H9 (cell line): ENCODE measurements around the gene CCBE1. TPM values are rescaled to one million over a fixed set of nuclear protein-coding genes. Genes with fewer than 3 reads are reported as not detected.

Experiments used
- DNase-seq: peaks from one replicate; pipeline ENCODE4 v3.0.0-alpha.2; 2017
- H2AFZ ChIP-seq: one replicate; pipeline ENCODE4 v1.6.1; 2013; ENCODE audit warnings: mild to moderate bottlenecking, low read length, control low read depth, moderate library complexity
- H2AK5ac ChIP-seq: 2 replicates; pipeline ENCODE4 v1.6.1; 2013; ENCODE audit warnings: low read length, control low read depth, mixed read lengths; ENCODE audit not compliant: insufficient read length
- H2BK120ac ChIP-seq: one replicate; pipeline ENCODE4 v1.6.1; 2013; ENCODE audit warnings: low read depth, mild to moderate bottlenecking, low read length, control low read depth, inconsistent platforms; ENCODE audit not compliant: poor library complexity, severe bottlenecking
- H2BK12ac ChIP-seq: 2 replicates; pipeline ENCODE4 v1.6.1; 2013; ENCODE audit warnings: low read length, control low read depth, mixed read lengths, low read depth; ENCODE audit not compliant: insufficient read length
- H2BK15ac ChIP-seq: 2 replicates; pipeline ENCODE4 v1.6.1; 2013; ENCODE audit warnings: low read depth, low read length, control low read depth
- H2BK20ac ChIP-seq: one replicate; pipeline ENCODE4 v1.6.1; 2013; ENCODE audit warnings: low read depth, mild to moderate bottlenecking, low read length, control low read depth, inconsistent platforms; ENCODE audit not compliant: poor library complexity, severe bottlenecking
- H2BK5ac ChIP-seq: 2 replicates; pipeline ENCODE4 v1.6.1; 2013; ENCODE audit warnings: low read length, control low read depth, mixed read lengths; ENCODE audit not compliant: insufficient read length
- H3K14ac ChIP-seq: 2 replicates; pipeline ENCODE4 v1.6.1; 2013; ENCODE audit warnings: low read length, control low read depth; ENCODE audit not compliant: insufficient read depth
- H3K18ac ChIP-seq: 2 replicates; pipeline ENCODE4 v1.6.1; 2013; ENCODE audit warnings: low read depth, mild to moderate bottlenecking, mixed read lengths, low read length, control low read depth; ENCODE audit not compliant: insufficient read length
- H3K23ac ChIP-seq: 2 replicates; pipeline ENCODE4 v1.6.1; 2013; ENCODE audit warnings: low read length, control low read depth, mixed read lengths, low read depth; ENCODE audit not compliant: insufficient read length
- H3K23me2 ChIP-seq: 2 replicates; pipeline ENCODE4 v1.6.1; 2013; ENCODE audit warnings: low read depth, mild to moderate bottlenecking, mixed read lengths, low read length, control low read depth; ENCODE audit not compliant: insufficient read length, poor library complexity, severe bottlenecking
- H3K27ac ChIP-seq: 2 replicates; pipeline ENCODE4 v1.5.1; 2013; ENCODE audit warnings: low read length, control low read depth, mixed read lengths, low read depth; ENCODE audit not compliant: insufficient read length
- H3K27me3 ChIP-seq: 2 replicates; pipeline ENCODE4 v1.6.1; 2013; ENCODE audit warnings: low read length, control low read depth, inconsistent platforms; ENCODE audit not compliant: insufficient read depth
- H3K4ac ChIP-seq: 2 replicates; pipeline ENCODE4 v1.6.1; 2013; ENCODE audit warnings: low read depth, mild to moderate bottlenecking, control low read depth, inconsistent platforms, low read length, moderate library complexity
- H3K4me1 ChIP-seq: 2 replicates; pipeline ENCODE4 v1.6.1; 2013; ENCODE audit warnings: low read length, control low read depth, inconsistent platforms; ENCODE audit not compliant: insufficient read depth
- H3K4me2 ChIP-seq: 2 replicates; pipeline ENCODE4 v1.6.1; 2013; ENCODE audit warnings: low read length, control low read depth, mixed read lengths; ENCODE audit not compliant: insufficient read length, insufficient read depth
- H3K56ac ChIP-seq: 2 replicates; pipeline ENCODE4 v1.6.1; 2013; ENCODE audit warnings: low read depth, mild to moderate bottlenecking, mixed read lengths, low read length, control low read depth; ENCODE audit not compliant: insufficient read length
- H3K79me1 ChIP-seq: 2 replicates; pipeline ENCODE4 v1.6.1; 2013; ENCODE audit warnings: low read depth, mild to moderate bottlenecking, moderate library complexity, low read length, control low read depth, inconsistent platforms; ENCODE audit not compliant: insufficient read depth, poor library complexity, severe bottlenecking
- H3K79me2 ChIP-seq: 2 replicates; pipeline ENCODE4 v1.6.1; 2013; ENCODE audit warnings: low read length, control low read depth, inconsistent platforms; ENCODE audit not compliant: insufficient read depth
- H3K9ac ChIP-seq: 2 replicates; pipeline ENCODE4 v1.6.1; 2013; ENCODE audit warnings: low read length, control low read depth, mixed read lengths; ENCODE audit not compliant: insufficient read length; ENCODE audit errors: extremely low read depth
- H3K9me3 ChIP-seq: one replicate; pipeline ENCODE4 v1.6.1; 2013; ENCODE audit warnings: low read depth, low read length, inconsistent platforms; ENCODE audit not compliant: control insufficient read depth
- H3T11ph ChIP-seq: one replicate; pipeline ENCODE4 v1.6.1; 2013; ENCODE audit warnings: mild to moderate bottlenecking, low read length, control low read depth, inconsistent platforms
- H4K20me1 ChIP-seq: one replicate; pipeline ENCODE4 v1.6.1; 2013; ENCODE audit not compliant: control insufficient read depth, insufficient read length, insufficient read depth
- H4K5ac ChIP-seq: 2 replicates; pipeline ENCODE4 v1.6.1; 2013; ENCODE audit warnings: low read depth, mild to moderate bottlenecking, mixed read lengths, low read length, control low read depth; ENCODE audit not compliant: insufficient read length
- H4K8ac ChIP-seq: replicated peaks from 2 replicates; pipeline ENCODE4 v1.6.1; 2013; ENCODE audit warnings: low read length, control low read depth, mixed read lengths, low read depth; ENCODE audit not compliant: insufficient read length
- H4K91ac ChIP-seq: 2 replicates; pipeline ENCODE4 v1.6.1; 2013; ENCODE audit warnings: low read depth, mild to moderate bottlenecking, moderate library complexity, mixed read lengths, low read length, control low read depth; ENCODE audit not compliant: insufficient read length
- H3K27ac Mint-ChIP-seq, 3 experiments: 2 replicates in 2 of 3; 3 replicates in 1 of 3; pipeline ENCODE4 v1.8.0; 2020 to 2021; ENCODE audit warnings: mixed read lengths in 3 of 3, mild to moderate bottlenecking in 1 of 3, moderate library complexity in 1 of 3
- H3K27me3 Mint-ChIP-seq: 2 replicates; pipeline ENCODE4 v1.8.0; 2021; ENCODE audit warnings: low read depth, mild to moderate bottlenecking, moderate library complexity, mixed read lengths
- H3K36me3 Mint-ChIP-seq, 3 experiments: 2 replicates in 2 of 3; 3 replicates in 1 of 3; pipeline ENCODE4 v1.8.0; 2020 to 2021; ENCODE audit warnings: low read depth in 3 of 3, mixed read lengths in 3 of 3; ENCODE audit not compliant: insufficient read depth in 1 of 3
- H3K4me1 Mint-ChIP-seq, 2 experiments: 2 replicates each; pipeline ENCODE4 v1.8.0; 2020; ENCODE audit warnings: mixed read lengths in 2 of 2
- H3K4me3 Mint-ChIP-seq, 2 experiments: 2 replicates in 1 of 2; 3 replicates in 1 of 2; pipeline ENCODE4 v1.8.0; 2020 to 2021; ENCODE audit warnings: mild to moderate bottlenecking in 2 of 2, mixed read lengths in 2 of 2, moderate library complexity in 1 of 2
- H3K9me3 Mint-ChIP-seq, 2 experiments: 2 replicates in 1 of 2; 3 replicates in 1 of 2; pipeline ENCODE4 v1.8.0; 2020; ENCODE audit warnings: mild to moderate bottlenecking in 2 of 2, mixed read lengths in 2 of 2, moderate library complexity in 1 of 2
- WGBS: extraction: QIAGEN DNeasy Blood & Tissue Kit; methylation state at CpG from one replicate; pipeline ENCODE4 v1.1.7; 2013; ENCODE audit warnings: missing lambda C conversion rate, low lambda C conversion rate, mixed read lengths; ENCODE audit not compliant: insufficient read length; ENCODE audit errors: extremely low coverage; 5-methylcytosine and 5-hydroxymethylcytosine counted together
- total RNA-seq: library from RNA; stranded (reverse); gene quantifications from 2 replicates; pipeline ENCODE4 v1.2.1, GENCODE V29; 2021
- TF ChIP-seq, protein P1 (sequence below): fragments of 200-600 bp; sonication (generic); conservative IDR thresholded peaks from 3 replicates; pipeline ENCODE4 v1.8.0; 2021; ENCODE audit warnings: antibody characterized with exemption, mild to moderate bottlenecking

CCBE1 gene
- total RNA-seq, 1 experiment from 2014 or later: 0.39 TPM

DNA sequence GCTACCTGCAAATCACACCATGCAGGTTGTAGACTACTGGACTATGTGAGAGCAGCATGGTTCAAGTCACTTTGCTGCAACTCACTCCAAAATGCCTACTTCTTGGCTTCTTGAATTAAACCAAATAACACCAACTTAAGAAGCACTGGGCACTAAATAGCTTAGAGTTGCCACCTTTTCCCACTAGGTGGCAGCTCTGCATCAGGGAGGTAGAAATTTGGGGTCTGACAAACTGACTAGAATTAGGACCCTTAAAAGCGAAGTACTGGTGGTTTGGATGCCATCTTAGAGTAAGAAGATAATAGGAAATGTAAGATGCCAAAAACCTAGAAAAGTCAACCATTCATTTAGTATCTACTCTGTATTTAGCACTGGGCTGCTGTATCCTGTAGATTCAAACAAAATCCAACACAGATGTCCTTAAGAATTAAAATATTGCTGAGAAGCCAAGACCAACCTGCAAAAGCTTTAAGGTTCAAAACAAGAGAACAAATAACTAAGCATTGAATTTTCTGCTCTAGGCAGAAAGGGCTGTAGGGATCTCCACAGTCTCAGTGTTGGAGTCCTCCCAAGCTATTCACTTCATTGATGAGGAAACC, 65.5 kb downstream of the CCBE1 start:
- Histone ChIP-seq H4K91ac (no peak overlapping the region), H3K4me2 (no peak overlapping the region), H3K27me3 (no peaks in the 10 kb centered on the region), H3K9me3 (no peaks in the 10 kb centered on the region), H3K9ac (no peak overlapping the region), H2BK12ac (no peak overlapping the region), H4K20me1 (no peaks in the 10 kb centered on the region), H2AK5ac (no peak overlapping the region), H3T11ph (no peak overlapping the region), H2BK120ac (no peak overlapping the region), H3K27ac (no peak overlapping the region), H2BK15ac (no peak overlapping the region), H2BK20ac (no peak overlapping the region), H4K8ac (no peak overlapping the region), H3K79me2 (no peaks in the 10 kb centered on the region), H3K79me1 (no peaks in the 10 kb centered on the region), H3K14ac (no peak overlapping the region), H3K23ac (no peak overlapping the region), H3K4me1 (0 out of 2 replicates have a peak, but pooled peaks cover 5% of the 10 kb centered on the region), H2AFZ (no peak overlapping the region), H3K23me2 (no peaks in the 10 kb centered on the region), H3K18ac (no peak overlapping the region), H4K5ac (no peak overlapping the region), H2BK5ac (no peak overlapping the region), H3K4ac (no peak overlapping the region), H3K56ac (no peak overlapping the region)
- Mint-ChIP-seq H3K27me3 (peaks cover 7% of the 10 kb centered on the region; the same call in 1 of the 2 replicates), H3K36me3 (no peaks in the 10 kb centered on the region), H3K4me3 (no peak overlapping the region), H3K27ac (no peak overlapping the region; a peak in 1 of 7 replicates), H3K4me1 (peaks cover 8 to 17% of the 10 kb centered on the region in 2 experiments), H3K9me3 (no peaks in the 10 kb centered on the region)
- TF ChIP-seq, protein P1, sequence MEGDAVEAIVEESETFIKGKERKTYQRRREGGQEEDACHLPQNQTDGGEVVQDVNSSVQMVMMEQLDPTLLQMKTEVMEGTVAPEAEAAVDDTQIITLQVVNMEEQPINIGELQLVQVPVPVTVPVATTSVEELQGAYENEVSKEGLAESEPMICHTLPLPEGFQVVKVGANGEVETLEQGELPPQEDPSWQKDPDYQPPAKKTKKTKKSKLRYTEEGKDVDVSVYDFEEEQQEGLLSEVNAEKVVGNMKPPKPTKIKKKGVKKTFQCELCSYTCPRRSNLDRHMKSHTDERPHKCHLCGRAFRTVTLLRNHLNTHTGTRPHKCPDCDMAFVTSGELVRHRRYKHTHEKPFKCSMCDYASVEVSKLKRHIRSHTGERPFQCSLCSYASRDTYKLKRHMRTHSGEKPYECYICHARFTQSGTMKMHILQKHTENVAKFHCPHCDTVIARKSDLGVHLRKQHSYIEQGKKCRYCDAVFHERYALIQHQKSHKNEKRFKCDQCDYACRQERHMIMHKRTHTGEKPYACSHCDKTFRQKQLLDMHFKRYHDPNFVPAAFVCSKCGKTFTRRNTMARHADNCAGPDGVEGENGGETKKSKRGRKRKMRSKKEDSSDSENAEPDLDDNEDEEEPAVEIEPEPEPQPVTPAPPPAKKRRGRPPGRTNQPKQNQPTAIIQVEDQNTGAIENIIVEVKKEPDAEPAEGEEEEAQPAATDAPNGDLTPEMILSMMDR: peak; percentile 86
- peak; percentile 52 for DNase-seq
- no CpG with 5 or more reads among the region's 1 CpG for whole genome bisulfite sequencing
